Measurements from ENCODE around the gene TPT1.

Gene TPT1

GRCh38 chr13:45361596-45362206 is 20.7 kb upstream of the TPT1 start (continued):
- TF ChIP-seq ZIC2 (tag by site-specific recombination; IDR thresholded peaks at IDR 0.05) (no peak), HOXC10 (CRISPR knock-in tag; IDR thresholded peaks at IDR 0.05) (no peak), ZNF140 (tag by site-specific recombination; IDR thresholded peaks at IDR 0.05) (no peak), ZNF626 (tag by site-specific recombination; IDR thresholded peaks at IDR 0.05) (no peak), ZNF184 (tag by site-specific recombination; IDR thresholded peaks at IDR 0.05) (0 out of 2 replicates have a peak, but pooled peaks have one; percentile 22), ELK4 (IDR thresholded peaks at IDR 0.05; ENCODE audit: borderline replicate concordance, low read depth, low read length) (no peak), YY2 (tag by site-specific recombination; IDR thresholded peaks at IDR 0.05) (no peak), ZNF580 (tag by site-specific recombination; IDR thresholded peaks at IDR 0.05) (no peak), ZEB2 (tag by site-specific recombination; IDR thresholded peaks at IDR 0.05) (peak; percentile 60; the same call in 1 of the 2 replicates), ZNF138 (tag by site-specific recombination; IDR thresholded peaks at IDR 0.05; ENCODE audit: borderline replicate concordance) (no peak), ZNF362 (tag by site-specific recombination; IDR thresholded peaks at IDR 0.05) (peak; percentile 67), ZNF10 (tag by site-specific recombination; IDR thresholded peaks at IDR 0.05) (no peak), ZNF488 (tag by site-specific recombination; IDR thresholded peaks at IDR 0.05) (no peak), ZBTB6 (tag by site-specific recombination; IDR thresholded peaks at IDR 0.05) (no peak), ZNF24 (tag by site-specific recombination; IDR thresholded peaks at IDR 0.05) (no peak), ZFP41 (tag by site-specific recombination; IDR thresholded peaks at IDR 0.05; ENCODE audit: borderline replicate concordance) (no peak), PATZ1 (tag by site-specific recombination; IDR thresholded peaks at IDR 0.05) (peak; percentile 79), ZBTB17 (tag by site-specific recombination; IDR thresholded peaks at IDR 0.05) (0 out of 2 replicates have a peak, but pooled peaks have one; percentile 16), ZSCAN18 (tag by site-specific recombination; IDR thresholded peaks at IDR 0.05) (no peak), ZNF692 (tag by site-specific recombination; IDR thresholded peaks at IDR 0.05) (no peak), ZNF335 (tag by site-specific recombination; conservative IDR thresholded peaks at IDR 0.05) (no peak), ATF2 (tag by site-specific recombination; IDR thresholded peaks at IDR 0.05; ENCODE audit: low read depth) (peak; percentile 91), ZNF404 (tag by site-specific recombination; IDR thresholded peaks at IDR 0.05) (no peak), ZNF132 (tag by site-specific recombination; IDR thresholded peaks at IDR 0.05; ENCODE audit: borderline replicate concordance) (no peak), HOXD13 (CRISPR knock-in tag; IDR thresholded peaks at IDR 0.05; ENCODE audit: borderline replicate concordance) (no peak), ZBTB26 (tag by site-specific recombination; optimal IDR thresholded peaks at IDR 0.05) (no peak), ZNF837 (tag by site-specific recombination; IDR thresholded peaks at IDR 0.05) (no peak), ZNF624 (tag by site-specific recombination; IDR thresholded peaks at IDR 0.05) (no peak)
